HG03439 (cell line): ENCODE measurements around the gene GOLGA6L6.
"Not testable (repeated sequence)": the region's sequence is repeated elsewhere in the genome, so short reads cannot be mapped to it uniquely, and the experiment has no call there.

Experiments used
- ATAC-seq: cut with Tn5 transposase; IDR thresholded peaks from one replicate; pipeline ENCODE4 v1.9.1; 2021; ENCODE audit warnings: mild to moderate bottlenecking, moderate library complexity; ENCODE audit not compliant: unreplicated experiment

GOLGA6L6 gene, protein sequence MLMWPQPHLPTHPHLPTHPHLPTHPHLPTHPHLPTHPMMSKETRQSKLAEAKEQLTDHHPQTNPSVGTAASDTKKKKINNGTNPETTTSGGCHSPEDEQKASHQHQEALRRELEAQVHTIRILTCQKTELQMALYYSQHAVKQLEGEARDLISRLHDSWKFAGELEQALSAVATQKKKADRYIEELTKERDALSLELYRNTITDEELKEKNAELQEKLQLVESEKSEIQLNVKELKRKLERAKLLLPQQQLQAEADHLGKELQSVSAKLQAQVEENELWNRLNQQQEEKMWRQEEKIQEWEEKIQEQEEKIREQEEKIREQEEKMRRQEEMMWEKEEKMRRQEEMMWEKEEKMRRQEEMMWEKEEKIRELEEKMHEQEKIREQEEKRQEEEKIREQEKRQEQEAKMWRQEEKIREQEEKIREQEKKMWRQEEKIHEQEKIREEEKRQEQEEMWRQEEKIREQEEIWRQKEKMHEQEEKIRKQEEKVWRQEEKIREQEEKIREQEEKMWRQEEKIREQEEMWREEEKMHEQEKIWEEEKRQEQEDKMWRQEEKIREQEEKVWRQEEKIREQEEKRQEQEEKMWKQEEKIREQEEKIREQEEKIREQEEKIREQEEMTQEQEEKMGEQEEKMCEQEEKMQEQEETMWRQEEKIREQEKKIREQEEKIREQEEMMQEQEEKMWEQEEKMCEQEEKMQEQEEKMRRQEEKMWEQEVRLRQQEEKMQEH

DNA sequence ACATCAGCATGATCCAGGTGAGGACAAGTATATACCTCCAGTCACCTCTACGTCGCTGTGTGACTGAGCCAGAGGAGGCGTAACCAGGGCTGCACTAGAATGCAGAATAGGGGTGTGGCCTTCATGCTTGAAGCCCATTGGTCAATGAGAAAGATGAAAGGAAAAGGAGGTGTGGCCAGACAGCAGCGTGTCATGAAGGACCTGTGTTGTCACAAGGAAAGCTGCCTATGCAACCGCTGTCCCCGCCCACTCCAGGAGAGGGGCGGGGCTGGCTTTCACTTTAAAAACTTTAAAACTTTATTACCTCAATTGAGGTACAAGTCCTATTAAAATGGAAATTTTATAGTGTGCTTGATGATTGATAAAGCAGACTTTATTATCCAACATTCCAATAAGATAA, at the start of gene GOLGA6L6:
GOLGA6L6 (minus strand) TSS at position 101 of the 400 bp plus-strand sequence; CDS start at position 10, 91 bp downstream.
- ATAC-seq = not testable (repeated sequence)

DNA sequence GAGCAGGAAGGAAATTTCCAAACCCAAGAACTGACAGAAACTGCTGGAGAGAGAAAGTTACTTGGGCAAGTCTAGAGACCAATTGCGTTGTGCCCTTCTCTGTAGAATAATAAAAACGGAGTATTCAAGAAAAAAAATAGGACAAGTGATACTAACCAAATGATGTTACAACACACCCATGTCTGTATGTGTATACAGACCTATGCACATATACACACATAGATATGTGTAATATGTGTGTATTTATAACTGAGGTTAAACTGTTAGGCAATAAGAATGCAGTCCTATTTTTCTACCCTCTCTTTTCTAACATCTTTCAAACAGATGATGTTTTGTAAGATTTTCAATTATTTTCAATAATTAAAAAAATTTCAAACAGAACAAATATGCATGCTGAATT, 48.5 kb upstream of the GOLGA6L6 start:
- ATAC-seq = not testable (repeated sequence)

DNA sequence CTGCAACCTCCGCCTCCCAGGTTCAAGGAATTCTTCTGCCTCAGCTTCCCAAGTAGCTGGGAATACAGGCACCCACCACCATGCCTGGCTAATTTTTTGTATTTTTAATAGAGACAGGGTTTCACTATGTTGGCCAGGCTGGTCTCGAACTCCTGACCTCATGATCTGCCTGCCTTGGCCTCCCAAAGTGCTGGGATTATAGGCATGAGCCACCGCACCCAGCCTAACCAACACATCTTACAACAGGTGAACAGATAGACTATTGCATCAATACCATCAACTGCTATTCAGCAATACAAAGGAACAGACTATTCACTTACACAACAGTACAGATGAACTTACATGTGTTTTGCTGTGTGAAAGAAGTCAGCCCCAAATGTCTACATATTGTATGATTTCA, 45.2 kb upstream of the GOLGA6L6 start:
- not testable (repeated sequence) for ATAC-seq

DNA sequence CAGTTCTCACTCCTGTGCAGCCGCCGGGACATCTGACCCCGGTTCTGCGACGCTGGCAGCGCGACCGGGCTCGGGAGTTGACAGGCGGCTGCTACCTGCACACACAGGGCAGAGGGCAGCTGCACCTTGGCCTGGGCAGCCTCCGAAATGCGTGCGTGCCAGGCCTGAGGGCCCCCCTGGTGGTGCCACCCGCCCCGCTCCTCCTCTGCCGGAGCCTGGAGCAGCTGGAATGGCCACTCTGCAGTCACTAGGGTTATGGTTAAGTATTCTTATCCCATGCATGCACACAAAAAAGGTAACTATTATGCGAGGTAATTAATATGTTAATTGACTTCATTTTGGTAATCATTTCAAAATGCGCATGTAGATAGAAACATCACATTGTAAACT, 41.1 kb upstream of the GOLGA6L6 start:
- ATAC-seq = not testable (repeated sequence)

DNA sequence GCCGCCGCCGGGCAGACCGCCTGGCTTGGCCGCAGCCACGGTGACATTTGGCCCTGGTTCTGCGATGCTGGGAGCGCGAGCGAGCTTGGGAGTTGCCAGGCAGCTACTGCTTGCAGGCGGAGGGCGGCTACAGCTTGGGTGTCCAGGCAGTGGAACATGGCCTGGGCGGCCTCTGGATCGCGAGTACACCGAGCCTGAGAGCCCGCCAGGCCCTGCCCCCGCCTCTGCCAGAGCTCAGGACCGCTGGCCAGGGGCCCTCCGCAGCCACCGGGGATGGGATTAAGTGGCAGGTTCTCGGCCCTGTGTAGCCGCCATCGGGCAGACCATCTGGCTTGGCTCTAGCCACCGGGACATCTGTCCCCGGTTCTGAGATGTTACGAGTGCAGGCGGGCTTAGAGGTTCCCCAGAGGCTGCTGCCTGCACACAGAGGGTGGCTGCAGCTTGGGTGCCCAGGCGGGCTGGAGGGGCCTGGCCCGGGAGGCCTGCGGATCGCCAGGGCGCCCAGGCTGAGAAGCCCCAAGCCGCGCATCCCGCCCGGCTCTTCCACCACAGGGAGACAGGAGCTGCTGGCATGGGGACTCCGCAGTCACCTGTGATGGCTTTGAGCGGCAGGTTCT, 40.6 kb upstream of the GOLGA6L6 start:
- ATAC-seq = not testable (repeated sequence)

DNA sequence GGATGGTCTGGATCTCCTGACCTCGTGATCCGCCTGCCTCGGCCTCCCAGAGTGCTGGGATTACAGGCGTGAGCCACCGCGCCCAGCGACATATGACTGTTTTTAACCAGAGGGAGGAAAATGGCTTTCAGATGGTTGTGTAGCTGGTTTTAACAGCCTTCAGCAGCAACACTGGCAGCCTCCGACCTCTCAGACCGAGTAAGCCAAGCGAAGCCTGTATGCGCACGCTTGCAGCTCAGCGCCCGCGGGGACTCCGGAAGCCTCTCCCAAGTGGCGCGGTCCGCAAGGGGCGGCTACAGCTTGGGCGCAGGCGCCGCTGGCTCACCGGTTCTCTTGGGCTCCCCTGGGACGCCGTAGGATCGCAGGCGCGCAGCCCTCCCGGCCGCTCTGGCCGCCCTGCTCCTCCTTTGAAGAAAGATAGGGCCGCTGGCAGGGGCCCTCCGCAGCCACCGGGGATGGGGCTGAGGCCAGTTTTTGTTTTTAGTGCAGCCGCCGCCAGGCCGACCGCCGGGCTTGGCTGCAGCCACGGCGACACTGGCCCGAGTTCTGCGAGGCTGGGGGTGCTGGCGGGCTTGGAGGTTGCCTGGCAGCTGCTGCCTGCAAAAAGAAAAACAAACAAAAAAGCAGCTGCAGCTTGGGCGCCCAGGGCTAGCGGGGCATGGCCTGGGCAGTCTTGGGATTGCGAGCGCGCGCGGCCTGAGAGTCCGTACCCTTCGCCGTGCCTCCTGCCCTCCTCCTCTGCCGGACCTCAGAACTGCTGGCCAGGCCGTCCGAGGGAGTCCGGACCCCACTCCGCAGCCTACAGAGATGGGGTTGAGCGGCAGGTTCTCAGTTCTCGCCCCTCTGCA, 39.9 kb upstream of the GOLGA6L6 start:
- not testable (repeated sequence) for ATAC-seq

DNA sequence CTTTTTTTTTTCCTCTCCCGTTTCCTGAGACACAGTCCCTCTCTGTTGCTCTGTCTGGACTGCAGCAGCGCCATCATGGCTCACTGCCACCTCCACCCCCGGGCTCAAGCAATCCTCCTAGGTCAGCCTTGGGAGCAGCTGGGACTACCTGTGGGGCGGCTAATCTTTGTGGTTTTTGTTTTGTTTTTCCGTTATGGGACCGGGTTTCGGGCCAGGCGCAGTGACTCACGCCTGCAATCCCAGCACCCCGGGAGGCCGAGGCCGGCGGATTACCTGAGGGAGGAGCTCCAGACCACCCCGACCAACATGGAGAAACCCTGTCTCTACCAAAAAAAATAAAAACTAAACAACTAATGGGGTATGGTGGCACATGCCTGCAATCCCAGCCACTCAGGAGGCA, 38.1 kb upstream of the GOLGA6L6 start:
- not testable (repeated sequence) for ATAC-seq

DNA sequence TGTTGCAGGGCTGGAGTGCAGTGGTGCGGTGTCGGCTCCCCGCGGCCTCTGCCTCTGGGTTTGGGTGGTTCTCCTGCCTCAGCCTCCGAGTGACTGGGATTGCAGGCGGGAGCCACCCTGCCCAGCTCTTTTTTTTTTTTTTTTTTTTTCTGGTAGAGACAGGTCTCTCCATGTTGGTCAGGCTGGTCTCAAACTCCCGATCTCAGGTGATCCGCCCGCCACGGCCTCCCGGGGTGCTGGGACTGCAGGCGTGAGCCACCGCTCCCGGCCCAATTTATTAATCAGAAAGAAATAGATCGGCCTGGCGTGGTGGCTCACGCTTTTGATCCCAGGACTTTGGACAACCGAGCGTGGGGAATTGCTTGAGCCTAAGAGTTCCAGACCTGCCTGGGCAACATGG, 9.7 kb upstream of the GOLGA6L6 start:
- ATAC-seq = not testable (repeated sequence)

DNA sequence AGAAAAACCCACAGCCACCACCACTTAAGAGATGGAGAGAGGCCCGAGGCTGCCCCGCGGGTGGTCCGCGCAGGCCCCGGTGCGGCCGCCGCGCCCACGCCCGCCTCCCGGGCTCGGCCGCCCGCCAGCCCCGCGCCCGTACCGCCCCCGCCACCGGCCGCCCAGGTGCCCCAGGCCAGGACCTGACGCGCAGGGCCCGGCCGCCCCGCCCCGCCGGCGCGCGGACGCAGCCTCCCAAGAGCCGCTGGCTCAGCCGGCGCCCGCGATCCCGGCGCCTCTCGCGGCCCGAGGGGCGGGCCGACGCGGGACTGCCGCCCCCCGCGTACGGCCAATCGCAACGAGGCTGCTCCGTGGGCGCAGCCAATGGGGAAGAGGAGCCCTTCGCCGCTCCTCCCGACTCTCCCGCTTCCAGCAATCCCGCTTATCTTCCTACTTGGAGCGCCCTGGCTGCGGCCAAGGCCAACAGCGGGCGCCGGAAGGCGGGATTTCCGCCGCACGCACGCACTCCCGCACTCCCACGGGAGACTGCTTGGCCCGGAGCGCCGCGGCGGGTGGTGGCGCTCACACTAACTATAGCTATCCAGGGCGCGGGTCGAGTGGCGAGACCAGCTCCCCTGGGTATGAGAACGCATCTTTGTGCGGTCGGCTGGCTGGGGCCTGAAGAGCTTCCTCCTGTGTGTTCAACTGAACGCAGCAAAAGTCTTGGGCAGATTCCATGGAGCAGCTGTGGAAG, 35.5 kb downstream of the GOLGA6L6 start:
- not testable (repeated sequence) for ATAC-seq

DNA sequence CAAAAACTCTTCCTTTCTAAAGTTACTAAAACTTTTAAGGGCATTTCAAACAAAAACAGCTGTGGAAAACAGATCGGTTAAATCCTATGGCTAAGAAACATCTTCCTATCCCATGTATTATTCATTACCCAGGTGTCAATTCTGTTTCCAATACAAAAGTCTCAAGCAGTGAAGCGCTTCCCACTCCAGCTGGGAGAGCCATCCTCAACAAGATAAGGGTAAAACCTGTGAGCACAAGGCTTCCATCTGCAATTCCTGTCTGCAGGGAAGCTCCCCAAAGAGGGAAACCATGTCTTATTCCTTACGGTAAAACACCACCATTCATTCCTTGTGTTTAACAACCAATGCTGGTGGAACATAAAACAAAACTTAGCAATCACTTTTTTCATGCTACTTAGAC, 38.8 kb downstream of the GOLGA6L6 start:
- not testable (repeated sequence) for ATAC-seq

DNA sequence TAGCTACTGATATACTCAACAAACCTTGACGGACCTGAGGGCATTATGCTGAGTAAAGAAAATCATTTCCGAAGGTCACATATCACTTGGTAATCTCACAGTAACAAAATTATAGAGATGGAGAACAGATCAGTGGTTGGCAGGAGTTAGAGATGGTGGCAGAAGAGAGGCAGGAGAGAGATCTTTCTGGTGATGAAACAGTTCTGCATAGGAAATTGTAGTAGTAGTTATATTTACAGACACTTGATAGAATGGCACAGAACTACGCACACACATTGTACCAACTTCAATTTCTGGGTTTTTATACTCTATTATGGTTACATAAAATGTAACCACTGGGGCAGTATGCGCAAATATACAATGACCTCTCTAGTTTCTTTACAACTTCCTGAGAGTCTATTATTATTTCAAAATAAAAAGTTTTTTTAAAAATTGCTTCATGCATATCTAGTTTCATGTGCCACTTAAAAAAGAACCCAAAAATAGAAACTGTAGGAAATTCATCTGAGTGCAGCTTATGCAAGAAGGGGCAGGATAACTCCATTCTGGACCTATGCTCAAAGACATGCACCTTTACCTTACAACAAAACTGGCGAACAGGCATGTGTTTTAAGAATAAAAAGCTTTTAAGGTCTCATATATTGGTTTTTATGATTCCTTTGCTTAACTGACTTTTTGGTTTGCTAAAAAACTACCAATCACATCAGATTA, 39.9 kb downstream of the GOLGA6L6 start:
- not testable (repeated sequence) for ATAC-seq

DNA sequence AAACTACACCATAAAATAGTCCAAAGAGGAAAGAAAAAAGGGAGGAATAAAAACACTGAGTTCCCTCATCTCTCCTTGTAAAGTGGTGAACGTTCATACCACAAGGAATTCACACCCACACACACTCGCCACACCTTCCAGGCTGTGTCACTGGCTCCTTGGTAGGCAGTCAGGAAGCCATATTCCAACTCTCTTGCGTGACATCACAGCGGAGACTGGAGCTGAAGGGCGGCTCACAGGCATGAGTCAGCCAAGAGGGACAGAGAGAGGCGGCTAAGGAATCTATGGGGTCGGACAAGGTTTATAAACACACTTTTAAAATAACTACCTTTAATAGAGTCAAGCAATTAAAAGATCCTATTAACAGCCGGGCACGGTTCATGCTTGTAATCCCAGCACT, 43.8 kb downstream of the GOLGA6L6 start:
- ATAC-seq = not testable (repeated sequence)

DNA sequence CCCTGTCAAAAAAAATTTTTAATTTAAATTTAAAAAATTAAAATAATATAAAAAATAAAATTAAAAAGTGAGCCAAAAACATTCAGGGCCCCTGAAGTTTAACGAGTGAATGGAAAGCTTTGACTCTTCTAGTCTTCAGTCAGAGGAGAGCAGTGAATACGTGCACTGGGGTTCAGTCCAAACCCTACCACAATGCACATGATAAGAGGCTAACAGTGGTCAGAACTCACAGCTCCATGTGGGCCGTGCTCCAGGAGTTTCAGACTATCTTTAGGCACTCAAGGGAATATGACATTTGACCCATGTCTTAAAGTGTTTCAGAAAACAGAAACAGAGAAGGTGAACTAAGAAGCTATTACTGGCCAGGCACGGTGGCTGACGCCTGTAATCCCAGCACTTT, 48.6 kb downstream of the GOLGA6L6 start:
- ATAC-seq = not testable (repeated sequence)

DNA sequence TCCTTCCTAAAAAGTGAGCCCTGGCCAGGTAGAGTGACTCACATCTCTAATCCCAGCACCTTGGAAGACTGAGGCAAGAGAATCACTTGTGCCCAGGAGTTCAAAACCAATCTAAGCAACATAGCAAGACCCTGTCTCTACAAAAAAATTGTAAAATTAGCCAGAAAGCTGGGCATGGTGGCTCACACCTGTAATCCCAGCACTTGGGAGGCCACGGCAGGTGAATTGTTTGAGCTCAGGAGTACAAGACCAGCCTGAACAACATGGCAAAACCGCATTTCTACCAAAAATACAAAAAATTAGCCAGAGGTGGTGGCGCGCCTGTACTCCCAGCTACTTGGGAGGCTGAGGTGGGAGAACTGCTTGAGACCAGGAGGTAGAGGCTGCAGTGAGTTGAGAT, 49.0 kb downstream of the GOLGA6L6 start:
- ATAC-seq = not testable (repeated sequence)

DNA sequence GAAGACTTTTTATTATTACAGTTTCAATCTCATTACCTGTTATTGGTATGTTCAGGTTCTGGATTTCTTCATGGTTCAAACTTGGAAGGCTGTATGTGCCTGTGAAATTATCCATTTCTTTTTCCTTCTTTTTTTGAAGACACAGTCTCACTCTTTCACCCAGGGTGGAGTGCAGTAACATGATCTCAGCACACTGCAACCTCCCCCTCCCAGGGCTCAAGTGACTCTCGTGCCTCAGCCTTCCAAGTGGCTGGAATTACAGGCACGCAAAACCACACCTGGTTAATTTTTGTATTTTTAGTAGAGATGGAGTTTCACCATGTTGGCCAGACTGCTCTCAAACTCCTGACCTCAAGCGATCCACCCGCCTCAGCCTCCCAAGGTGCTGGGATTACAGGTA, 52.3 kb downstream of the GOLGA6L6 start:
- ATAC-seq = not testable (repeated sequence)
